Raji (cell line): Measurements from ENCODE around the gene TSPAN5.

ENCODE experiments used
- POLR2A ChIP-seq: IDR thresholded peaks from 2 replicates; pipeline ENCODE4 v1.6.1; 2011; ENCODE audit warnings: low read depth, low read length, control low read depth; ENCODE audit not compliant: insufficient read depth

Gene TSPAN5

GRCh38 chr4:98502624-98503023 is 155.8 kb downstream of the TSPAN5 start:
- TF ChIP-seq POLR2A = no peak

DNA sequence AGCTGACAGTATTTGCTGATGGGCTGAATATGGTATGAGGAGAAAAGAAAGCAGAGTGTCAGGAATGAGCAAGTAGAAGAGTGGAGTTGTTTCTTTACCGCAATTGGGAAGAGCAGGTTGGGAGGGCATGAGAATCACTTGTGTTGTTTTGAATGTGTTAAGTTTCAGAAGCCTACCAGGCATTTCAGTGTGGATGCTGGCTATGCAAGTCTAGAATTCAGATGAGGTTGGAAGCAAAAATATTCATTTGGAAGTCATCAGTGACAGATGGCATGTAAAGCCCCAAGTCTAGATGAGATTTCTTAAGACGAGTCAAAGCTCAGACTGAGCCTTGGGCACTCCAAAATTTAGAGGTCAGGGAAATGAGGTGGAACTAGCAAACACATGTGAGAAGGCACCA is 156.4 kb downstream of the TSPAN5 start:
- no peak for TF ChIP-seq POLR2A

DNA sequence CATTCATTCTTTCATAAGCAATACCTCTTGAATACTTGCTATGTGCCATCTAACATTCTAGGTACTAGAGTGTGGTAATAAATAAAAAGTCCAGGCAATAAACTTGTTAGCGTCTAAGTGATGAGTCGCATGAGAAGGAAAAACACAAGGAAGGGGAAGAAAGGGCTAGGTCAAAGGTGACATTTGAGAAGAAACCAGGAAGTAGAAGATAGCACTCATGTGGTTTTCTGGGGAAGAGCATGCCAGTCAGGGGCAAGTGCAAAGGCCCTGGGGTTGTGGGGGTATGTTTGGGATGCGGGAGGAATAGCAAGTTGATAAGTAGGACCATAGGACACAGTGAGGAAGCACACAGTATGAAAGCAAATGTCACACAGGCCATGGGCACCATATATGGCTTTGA is 157.0 kb downstream of the TSPAN5 start:
- TF ChIP-seq POLR2A = no peak

DNA sequence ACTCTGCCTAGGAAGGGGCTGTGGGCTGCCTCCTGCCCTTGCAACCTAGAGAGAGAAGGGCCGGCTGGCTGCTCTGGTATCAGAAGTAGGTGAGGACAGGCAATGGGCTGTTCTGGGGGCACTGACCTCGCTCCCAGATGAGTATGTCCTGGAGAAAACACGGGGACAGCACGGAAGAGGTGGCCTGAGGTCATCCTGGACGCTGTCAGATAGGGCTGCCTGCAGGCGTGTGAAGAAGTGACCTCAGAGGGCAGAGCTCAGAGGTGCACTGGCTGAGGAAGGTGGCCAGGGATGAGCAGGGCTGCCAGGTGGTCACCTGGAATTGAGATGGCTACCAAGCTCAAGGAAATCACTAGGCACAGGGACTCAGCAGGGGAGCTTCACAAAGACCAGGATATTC is 159.6 kb downstream of the TSPAN5 start:
- no peak for TF ChIP-seq POLR2A

DNA sequence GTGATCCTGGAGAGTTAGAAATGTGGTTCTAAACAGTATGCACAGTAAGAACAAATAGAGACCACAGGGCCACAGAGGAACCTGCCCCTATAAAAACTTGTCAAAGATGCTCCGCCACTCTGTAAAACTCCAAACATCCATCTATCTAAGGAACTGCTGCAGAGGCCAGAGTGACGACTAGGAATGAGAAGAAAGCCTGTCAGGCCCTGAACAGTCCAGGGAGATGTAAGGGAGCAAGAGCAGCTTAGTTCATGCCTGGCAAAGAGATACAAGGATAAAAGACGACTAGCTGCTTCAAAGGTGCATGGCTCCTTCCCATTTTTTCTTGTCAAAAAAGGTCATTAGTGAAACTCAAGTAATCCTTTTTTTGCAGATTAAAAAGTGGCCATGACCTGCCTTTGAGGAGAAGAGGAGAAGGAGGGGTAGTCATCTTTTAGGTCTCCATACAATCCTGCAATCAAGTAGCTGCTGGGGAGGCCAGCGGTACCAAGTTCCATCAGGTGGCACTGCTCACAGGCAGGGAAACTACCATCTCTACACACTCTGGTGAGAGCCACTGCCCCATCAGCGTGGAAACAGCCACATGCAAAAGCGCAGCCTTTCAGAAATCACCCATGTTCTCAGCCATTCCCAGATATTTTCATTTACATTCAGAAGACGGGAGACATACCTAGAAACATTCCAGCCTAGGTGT is 162.1 kb downstream of the TSPAN5 start:
- TF ChIP-seq POLR2A = no peak

- no peak for TF ChIP-seq POLR2A
These were observed 165.1 kb downstream of the TSPAN5 start for GRCh38 chr4:98493296-98493695.

DNA sequence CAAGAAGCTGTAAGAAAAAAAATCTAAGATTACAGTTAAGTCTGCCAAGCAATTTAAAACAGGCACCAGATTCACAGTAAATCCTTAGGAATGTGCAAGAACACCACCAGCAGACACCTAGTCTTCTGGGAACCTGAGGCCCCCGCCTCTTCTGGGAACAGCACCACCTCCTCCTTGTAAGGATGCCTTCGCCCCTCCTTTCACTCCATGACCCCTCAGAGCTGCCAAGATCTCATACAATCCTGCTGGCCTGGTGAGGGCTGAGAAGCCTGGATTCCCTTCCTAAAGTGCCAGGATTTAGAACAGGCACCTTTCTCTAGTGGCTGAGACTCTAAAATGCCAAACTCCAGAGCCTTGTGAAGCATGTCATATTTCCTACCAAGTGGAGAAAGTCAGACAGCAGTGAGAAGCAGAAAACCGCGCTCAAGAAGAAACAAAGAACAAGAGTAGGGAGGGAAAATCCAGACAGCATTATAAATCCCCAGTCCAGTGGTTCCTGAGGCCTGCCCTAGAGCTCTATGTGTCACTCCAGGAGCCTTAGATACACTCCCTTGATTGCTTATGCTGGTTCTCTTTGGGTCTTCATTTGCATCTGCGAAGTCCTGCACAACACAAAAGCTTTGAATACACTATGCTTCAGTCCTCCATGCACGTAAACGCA is 166.4 kb downstream of the TSPAN5 start:
- no peak for TF ChIP-seq POLR2A

- TF ChIP-seq POLR2A = no peak
These were observed 168.2 kb downstream of the TSPAN5 start for GRCh38 chr4:98490251-98490650.

DNA sequence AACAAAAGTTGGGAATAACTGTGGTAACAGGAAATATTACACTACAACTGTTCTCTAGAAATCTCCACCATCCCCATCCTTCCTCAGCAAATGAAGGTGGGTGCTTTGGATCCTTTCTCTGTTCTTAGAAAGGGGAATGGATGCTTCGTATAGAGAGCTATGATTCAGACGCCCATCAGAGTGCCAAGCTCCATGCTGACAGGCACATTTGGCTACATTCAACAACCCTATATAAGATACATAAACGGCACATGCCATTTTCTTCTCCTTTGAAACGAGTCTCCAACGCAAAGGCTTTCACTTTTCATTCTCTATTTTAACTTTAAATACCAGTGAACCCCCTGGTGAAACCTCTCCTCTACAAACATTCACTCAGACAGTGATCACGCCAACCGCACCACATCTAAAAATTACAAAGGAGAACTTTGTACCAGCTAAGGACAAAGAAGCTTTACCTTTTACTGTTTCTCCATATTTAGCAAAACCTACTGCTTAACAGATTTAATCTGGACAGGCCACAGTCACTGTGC is 172.5 kb downstream of the TSPAN5 start:
- TF ChIP-seq POLR2A = no peak

DNA sequence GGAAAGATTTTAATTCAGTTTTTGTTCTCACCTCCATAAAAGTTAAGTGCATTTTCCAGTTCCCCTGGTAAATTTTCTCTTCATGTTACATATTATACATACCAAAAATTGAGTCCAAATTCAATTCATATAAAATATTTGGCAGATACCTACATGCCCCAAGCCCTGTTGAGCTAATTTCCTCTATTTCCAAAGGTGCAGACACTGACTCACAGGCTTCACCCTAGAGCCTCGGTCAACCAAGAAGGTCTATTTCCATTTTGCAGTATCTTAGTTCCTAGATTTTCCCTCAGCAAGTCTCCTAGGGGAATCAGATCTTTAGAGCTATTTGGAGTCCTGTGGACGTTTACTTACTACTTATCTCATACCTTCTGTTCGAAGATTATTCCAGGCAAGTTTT is 174.4 kb downstream of the TSPAN5 start:
- no peak for TF ChIP-seq POLR2A

- TF ChIP-seq POLR2A = no peak
These were observed 175.3 kb downstream of the TSPAN5 start for GRCh38 chr4:98482847-98483806.

DNA sequence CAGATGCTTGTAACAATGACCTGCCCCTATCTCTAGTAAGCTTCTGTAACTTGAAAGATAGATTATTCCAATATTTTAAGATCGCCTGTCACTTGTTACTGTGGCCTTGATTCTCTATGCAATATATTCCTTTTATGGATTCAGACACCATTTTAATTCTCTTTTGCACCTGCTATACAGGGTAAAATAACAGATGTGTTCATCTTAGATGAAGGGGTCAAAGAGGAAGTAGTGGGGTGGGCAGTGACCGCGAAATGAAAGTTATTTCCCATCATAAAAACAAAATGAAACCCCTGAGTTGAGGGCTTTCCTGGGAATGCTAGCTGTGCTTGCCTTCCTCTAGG is 175.9 kb downstream of the TSPAN5 start:
- TF ChIP-seq POLR2A = no peak

DNA sequence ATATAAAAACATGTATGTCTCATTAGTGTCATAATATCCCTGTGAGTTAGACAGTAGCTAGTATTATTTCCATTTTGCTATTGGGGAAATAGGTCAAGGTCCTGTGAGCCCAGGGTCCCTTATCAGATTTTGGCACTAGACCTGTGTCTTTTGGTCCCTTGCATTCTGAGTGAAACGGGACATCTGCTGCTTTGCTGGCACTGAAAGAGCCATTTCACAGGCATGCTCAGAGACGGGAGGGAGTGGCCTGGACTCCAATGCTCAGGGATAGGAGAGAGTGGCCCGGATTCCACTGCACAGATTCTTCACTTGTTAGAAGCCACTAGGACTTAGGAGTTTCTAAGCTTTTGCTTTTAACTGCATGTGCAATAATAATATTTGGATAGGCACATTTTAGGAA is 177.2 kb downstream of the TSPAN5 start:
- TF ChIP-seq POLR2A = no peak

- no peak for TF ChIP-seq POLR2A
These were observed 177.9 kb downstream of the TSPAN5 start for GRCh38 chr4:98480535-98480934.

- TF ChIP-seq POLR2A = no peak
These were observed 181.5 kb downstream of the TSPAN5 start for GRCh38 chr4:98476891-98477290.
